Ascending aorta (tissue), 2 donors: Measurements from ENCODE around the gene ECPAS. TPM values are rescaled to one million over a fixed set of nuclear protein-coding genes. Genes with fewer than 3 reads are reported as not detected.
"Not testable (repeated sequence)": the region's sequence is repeated elsewhere in the genome, so short reads cannot be mapped to it uniquely, and the experiment has no call there.

Experiments used
- DNase-seq, 2 donors: peaks; one replicate each; pipeline ENCODE4 v3.0.0-alpha.2; 2019; ENCODE audit warnings: low spot score in 2 of 2
- H3K27ac ChIP-seq, 2 donors: fragments of 200-600 bp; sonication (generic); one replicate each; pipeline ENCODE4 v1.5.1; 2016 to 2017; ENCODE audit warnings: mild to moderate bottlenecking in 1 of 2
- H3K27me3 ChIP-seq: fragments of 200-600 bp; sonication (generic); one replicate; pipeline ENCODE4 v1.5.1; 2017
- H3K36me3 ChIP-seq, 2 donors: fragments of 200-600 bp; sonication (generic); one replicate each; pipeline ENCODE4 v1.5.1; 2016
- H3K4me1 ChIP-seq, 2 donors: fragments of 200-600 bp; sonication (generic); one replicate each; pipeline ENCODE4 v1.5.1; 2016 to 2017; ENCODE audit warnings: mild to moderate bottlenecking in 1 of 2
- H3K4me3 ChIP-seq, 2 donors: fragments of 200-600 bp; sonication (generic); one replicate each; pipeline ENCODE4 v1.5.1; 2016 to 2017; ENCODE audit warnings: mild to moderate bottlenecking in 1 of 2
- H3K9me3 ChIP-seq, 2 donors: fragments of 200-600 bp; sonication (generic); one replicate each; pipeline ENCODE4 v1.5.1; 2016
- intact Hi-C: fragments of 100-400 bp; cut with DNase I; formaldehyde crosslinking; loops from one replicate; pipeline ENCODE4 v1.15.1; 2023
- total RNA-seq: library from RNA; depleted of rRNA; stranded (reverse); fragments of >200 nt; gene quantifications from one replicate; pipeline ENCODE4 v1.1.0, GENCODE V29; 2016
- TF ChIP-seq, protein P1 (sequence below), 3 experiments: fragments of 200-600 bp in 2 of 3; fragments of 450-650 bp in 1 of 3; sonication (generic) in 2 of 3; IDR thresholded peaks; one replicate each; pipeline ENCODE4 v1.5.1; 2016 to 2019; ENCODE audit warnings: antibody characterized with exemption in 3 of 3, mild to moderate bottlenecking in 1 of 3, moderate library complexity in 1 of 3

Gene ECPAS
- total RNA-seq, 1 donor from 2014 or later: 32.6 TPM

DNA sequence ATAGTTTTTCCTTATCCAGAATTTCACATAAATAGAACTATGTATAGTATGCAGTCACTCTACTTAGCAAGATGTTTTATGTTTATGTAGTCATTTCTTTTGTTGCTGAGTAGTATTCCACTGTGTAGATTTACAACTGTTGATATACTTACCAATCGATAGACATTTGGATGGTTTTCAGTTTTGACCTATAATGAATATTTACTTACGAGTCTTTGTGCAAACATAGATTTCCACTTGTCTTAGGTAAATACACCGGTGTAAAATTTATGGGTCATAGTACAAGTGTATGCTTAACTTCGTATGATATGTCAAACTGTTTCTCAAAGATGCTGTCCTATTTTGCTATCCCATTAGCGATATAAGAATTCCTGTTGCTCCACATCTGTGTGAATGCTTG lies 134.4 kb downstream of the ECPAS start:
- Histone ChIP-seq H3K36me3 (no peaks in the 10 kb centered on the region), H3K27ac (no peak overlapping the region), H3K4me3 (no peak overlapping the region), H3K9me3 (no peaks in the 10 kb centered on the region), H3K4me1 (no peaks in the 10 kb centered on the region), H3K27me3 (no peaks in the 10 kb centered on the region)
- intact Hi-C loops: no loop called here
- TF ChIP-seq, protein P1, sequence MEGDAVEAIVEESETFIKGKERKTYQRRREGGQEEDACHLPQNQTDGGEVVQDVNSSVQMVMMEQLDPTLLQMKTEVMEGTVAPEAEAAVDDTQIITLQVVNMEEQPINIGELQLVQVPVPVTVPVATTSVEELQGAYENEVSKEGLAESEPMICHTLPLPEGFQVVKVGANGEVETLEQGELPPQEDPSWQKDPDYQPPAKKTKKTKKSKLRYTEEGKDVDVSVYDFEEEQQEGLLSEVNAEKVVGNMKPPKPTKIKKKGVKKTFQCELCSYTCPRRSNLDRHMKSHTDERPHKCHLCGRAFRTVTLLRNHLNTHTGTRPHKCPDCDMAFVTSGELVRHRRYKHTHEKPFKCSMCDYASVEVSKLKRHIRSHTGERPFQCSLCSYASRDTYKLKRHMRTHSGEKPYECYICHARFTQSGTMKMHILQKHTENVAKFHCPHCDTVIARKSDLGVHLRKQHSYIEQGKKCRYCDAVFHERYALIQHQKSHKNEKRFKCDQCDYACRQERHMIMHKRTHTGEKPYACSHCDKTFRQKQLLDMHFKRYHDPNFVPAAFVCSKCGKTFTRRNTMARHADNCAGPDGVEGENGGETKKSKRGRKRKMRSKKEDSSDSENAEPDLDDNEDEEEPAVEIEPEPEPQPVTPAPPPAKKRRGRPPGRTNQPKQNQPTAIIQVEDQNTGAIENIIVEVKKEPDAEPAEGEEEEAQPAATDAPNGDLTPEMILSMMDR (IDR thresholded peaks at IDR 0.05): no peak
- no peak for DNase-seq

DNA sequence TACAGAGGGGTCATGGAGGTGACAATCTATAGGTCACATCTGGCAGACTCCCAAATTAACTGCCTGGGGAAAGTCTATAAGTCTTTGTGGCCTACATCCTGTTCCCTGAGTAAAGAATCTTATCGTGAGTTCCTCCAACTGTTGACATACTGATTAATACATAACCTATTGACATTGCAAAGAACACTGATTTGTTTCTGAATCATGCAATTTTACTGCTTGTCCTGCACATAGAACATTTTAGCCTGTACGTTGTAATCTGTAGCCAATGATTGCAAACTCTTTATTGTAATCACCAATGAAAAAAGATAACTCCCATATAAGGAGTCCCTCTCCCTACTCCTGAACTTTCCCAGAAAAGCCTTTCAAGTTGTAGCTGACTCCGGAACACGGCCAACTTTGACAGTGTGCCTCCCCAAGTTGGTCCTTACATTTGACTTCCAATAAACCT lies 135.3 kb downstream of the ECPAS start:
- DNase-seq: no peak
- no peak overlapping the region for H3K27ac ChIP-seq
- H3K4me3 ChIP-seq: no peak overlapping the region
- TF ChIP-seq, protein P1 (IDR thresholded peaks at IDR 0.05): no peak
- H3K27me3 ChIP-seq: no peaks in the 10 kb centered on the region
- H3K4me1 ChIP-seq: no peaks in the 10 kb centered on the region
- no peaks in the 10 kb centered on the region for H3K36me3 ChIP-seq
- intact Hi-C loops: no loop called here
- H3K9me3 ChIP-seq: no peaks in the 10 kb centered on the region

DNA sequence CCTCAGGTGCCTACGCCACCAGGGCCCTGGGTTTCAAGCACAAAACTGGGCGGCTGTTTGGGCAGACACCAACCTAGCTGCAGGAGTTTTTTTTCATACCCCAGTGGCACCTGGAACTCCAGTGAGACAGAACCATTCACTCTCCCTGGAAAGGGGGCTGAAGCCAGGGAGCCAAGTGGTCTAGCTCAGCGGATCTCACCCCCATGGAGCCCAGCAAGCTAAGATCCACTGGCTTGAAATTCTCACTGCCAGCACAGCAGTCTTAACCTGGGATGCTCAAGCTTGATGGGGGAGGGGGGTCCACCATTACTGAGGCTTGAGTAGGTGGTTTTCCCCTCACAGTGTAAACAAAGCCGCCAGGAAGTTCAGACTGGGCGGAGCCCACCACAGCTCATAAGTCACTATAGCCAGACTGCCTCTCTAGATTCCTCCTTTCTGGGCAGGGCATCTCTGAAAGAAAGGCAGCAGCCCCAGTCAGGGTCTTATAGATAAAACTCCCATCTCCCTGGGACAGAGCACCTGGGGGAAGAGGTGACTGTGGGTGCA lies 149.8 kb downstream of the ECPAS start:
- H3K27me3 ChIP-seq, H3K27ac ChIP-seq, H3K9me3 ChIP-seq, H3K4me1 ChIP-seq, H3K4me3 ChIP-seq, intact Hi-C loops, DNase-seq, H3K36me3 ChIP-seq: not testable (repeated sequence)

DNA sequence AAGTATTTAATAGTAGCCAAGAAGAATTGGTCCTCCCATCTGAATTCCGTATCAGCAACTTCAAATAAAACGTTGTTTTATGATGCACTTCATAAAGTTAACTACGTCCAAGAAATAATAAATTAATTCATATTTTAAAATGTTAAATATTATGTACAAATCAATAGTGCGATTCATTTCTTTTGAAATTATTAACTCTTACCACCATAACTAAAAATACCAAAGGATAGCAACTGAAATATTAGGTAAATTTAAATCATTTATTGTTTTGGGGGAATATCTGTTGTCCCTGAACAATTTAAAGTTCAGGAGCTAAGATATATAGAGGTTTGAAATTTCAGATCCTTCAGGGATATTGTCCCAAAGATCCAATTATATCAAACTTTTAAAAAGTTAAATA lies 154.1 kb downstream of the ECPAS start, which contains the start of gene OR2K2:
TSS of gene OR2K2 (minus strand) at position 101 of the 400 bp plus-strand sequence. CDS start 1,791 bp downstream, outside the sequence.
- no peak within 1 kb of the TSS for H3K4me3 ChIP-seq
- H3K9me3 ChIP-seq: no peaks in the 10 kb centered on the region
- H3K27ac ChIP-seq: no peak within 1 kb of the TSS
- TF ChIP-seq, protein P1 (IDR thresholded peaks at IDR 0.05): no peak
- no peak for DNase-seq
- no peaks in the 10 kb centered on the region for H3K27me3 ChIP-seq
- no peaks in the 10 kb centered on the region for H3K4me1 ChIP-seq
- intact Hi-C loops: no loop called here
- H3K36me3 ChIP-seq: no peaks in the 10 kb centered on the region

DNA sequence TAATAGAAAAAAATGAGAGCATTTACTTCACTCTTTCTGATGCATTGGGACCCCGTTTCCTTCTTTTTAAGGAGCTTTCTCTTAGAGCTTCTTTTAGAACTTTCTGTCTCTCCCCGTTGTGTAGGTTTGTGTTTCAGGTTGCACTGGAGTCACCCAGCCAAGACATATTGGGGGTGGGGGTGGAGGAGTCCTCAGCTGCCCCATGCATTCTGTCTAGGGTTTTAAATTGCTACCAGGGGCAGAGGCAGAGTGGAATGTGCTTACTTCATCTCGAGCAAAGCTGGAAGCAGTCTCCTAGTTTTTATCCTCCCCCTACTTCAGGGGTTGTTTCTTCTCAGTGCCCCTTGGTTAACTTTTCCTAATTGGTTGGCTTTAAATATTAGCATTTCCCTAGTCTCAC lies 163.6 kb downstream of the ECPAS start:
- Histone ChIP-seq H3K4me3 (no peak overlapping the region), H3K9me3 (no peaks in the 10 kb centered on the region), H3K4me1 (no peaks in the 10 kb centered on the region), H3K36me3 (no peaks in the 10 kb centered on the region), H3K27me3 (no peaks in the 10 kb centered on the region), H3K27ac (no peak overlapping the region)
- intact Hi-C loops: no loop called here
- TF ChIP-seq, protein P1 (IDR thresholded peaks at IDR 0.05): no peak
- no peak for DNase-seq

DNA sequence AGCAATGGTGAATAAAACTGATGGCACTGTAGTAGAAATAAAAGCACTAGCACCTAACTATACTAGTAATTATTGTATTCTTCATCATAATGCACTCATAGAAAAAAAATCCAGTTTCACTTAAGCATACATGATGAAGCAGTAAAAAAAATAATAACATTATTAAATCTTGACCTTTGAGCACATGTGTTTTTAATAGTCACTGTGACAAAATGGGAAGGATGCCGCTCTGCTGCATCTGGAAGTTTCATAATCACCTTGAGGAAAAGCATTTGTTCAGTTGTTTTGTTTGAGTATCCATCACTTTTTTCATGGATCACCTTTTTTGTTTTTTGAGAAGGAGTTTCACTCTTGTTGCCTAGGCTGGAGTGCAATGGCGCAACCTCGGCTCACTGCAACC lies 167.4 kb downstream of the ECPAS start:
- H3K27ac ChIP-seq: no peak overlapping the region
- intact Hi-C loops: no loop called here

More for the DNA sequence above, 167.4 kb downstream of the ECPAS start:
- DNase-seq: no peak
- Histone ChIP-seq H3K4me3 (no peak overlapping the region), H3K36me3 (no peaks in the 10 kb centered on the region), H3K4me1 (no peaks in the 10 kb centered on the region), H3K27me3 (no peaks in the 10 kb centered on the region), H3K9me3 (no peaks in the 10 kb centered on the region)
- TF ChIP-seq, protein P1 (IDR thresholded peaks at IDR 0.05): no peak

Other genes with a start within 250 kb of the ECPAS start
- gene OR2K2, start 154.2 kb downstream of the ECPAS start, total RNA-seq: not detected
- gene ZNF483, start 40.8 kb upstream of the ECPAS start, total RNA-seq: 3.1 TPM
- 86.2 TPM for gene PTGR1, start 115.3 kb upstream of the ECPAS start, total RNA-seq
- gene DNAJC25, start 147.0 kb upstream of the ECPAS start, total RNA-seq: 2.2 TPM
- gene GNG10, start 177.2 kb upstream of the ECPAS start, total RNA-seq: 23.8 TPM